GM11168 (cell line): ENCODE measurements around the gene KRTAP9-3.
"Not testable (repeated sequence)": the region's sequence is repeated elsewhere in the genome, so short reads cannot be mapped to it uniquely, and the experiment has no call there.

ENCODE experiments used
- in situ Hi-C: fragments of 300-500 bp; cut with MboI; formaldehyde crosslinking; loops from one replicate; pipeline ENCODE4 v1.12.0; 2022; ENCODE audit warnings: low sequenced_read_pairs; ENCODE audit not compliant: unreplicated experiment

Gene KRTAP9-3

GRCh38 chr17:41232399-41233105 lies at the start of gene KRTAP9-3:
KRTAP9-3 (plus strand) TSS chr17:41232449; CDS start chr17:41232502, 53 bp downstream.
- in situ Hi-C loops = not testable (repeated sequence)

- in situ Hi-C loops = no loop called here
Observed at GRCh38 chr17:41184480-41184961, 47.7 kb upstream of the KRTAP9-3 start, which contains the start of gene KRTAP4-1. KRTAP4-1 (minus strand) TSS chr17:41184911; CDS start chr17:41184854, 57 bp downstream.

GRCh38 chr17:41185001-41185400 lies 47.2 kb upstream of the KRTAP9-3 start:
- in situ Hi-C loops = no loop called here

- in situ Hi-C loops = no loop called here
Observed at GRCh38 chr17:41186872-41187271, 45.4 kb upstream of the KRTAP9-3 start.

- in situ Hi-C loops = not testable (repeated sequence)
Observed at GRCh38 chr17:41189837-41190318, 42.4 kb upstream of the KRTAP9-3 start, which contains the start of gene KRTAP9-1. KRTAP9-1 (plus strand) TSS chr17:41189887; CDS start chr17:41189887, 0 bp downstream.

- in situ Hi-C loops = no loop called here
Observed at GRCh38 chr17:41190328-41190727, 41.9 kb upstream of the KRTAP9-3 start.

GRCh38 chr17:41196068-41196467 lies 36.2 kb upstream of the KRTAP9-3 start:
- in situ Hi-C loops = no loop called here

GRCh38 chr17:41199421-41200078 lies 32.7 kb upstream of the KRTAP9-3 start:
- in situ Hi-C loops = no loop called here

GRCh38 chr17:41211845-41212466 lies 20.3 kb upstream of the KRTAP9-3 start:
- in situ Hi-C loops = no loop called here

- in situ Hi-C loops = no loop called here
Observed at GRCh38 chr17:41212524-41213169, 19.6 kb upstream of the KRTAP9-3 start.

GRCh38 chr17:41215681-41216080 lies 16.6 kb upstream of the KRTAP9-3 start:
- in situ Hi-C loops = no loop called here

GRCh38 chr17:41223821-41224220 lies 8.4 kb upstream of the KRTAP9-3 start:
- in situ Hi-C loops = no loop called here

GRCh38 chr17:41226051-41226450 lies 6.2 kb upstream of the KRTAP9-3 start:
- in situ Hi-C loops = no loop called here

GRCh38 chr17:41226598-41227095 lies 5.6 kb upstream of the KRTAP9-3 start, which contains the start of gene KRTAP9-2:
KRTAP9-2 (plus strand) TSS chr17:41226648; CDS start chr17:41226655, 7 bp downstream.
- in situ Hi-C loops = not testable (repeated sequence)

GRCh38 chr17:41230094-41230493 lies 2.2 kb upstream of the KRTAP9-3 start:
- in situ Hi-C loops = no loop called here

GRCh38 chr17:41231731-41232130 lies 518 bp upstream of the KRTAP9-3 start:
- in situ Hi-C loops = no loop called here

- in situ Hi-C loops = not testable (repeated sequence)
Observed at GRCh38 chr17:41237116-41237515, 4.9 kb downstream of the KRTAP9-3 start.

- in situ Hi-C loops = not testable (repeated sequence)
Observed at GRCh38 chr17:41237949-41238437, 5.7 kb downstream of the KRTAP9-3 start, which contains the start of gene KRTAP9-8. KRTAP9-8 (plus strand) TSS chr17:41237999; CDS start chr17:41238052, 53 bp downstream.

- in situ Hi-C loops = not testable (repeated sequence)
Observed at GRCh38 chr17:41246995-41247787, 14.9 kb downstream of the KRTAP9-3 start.
